ENCODE data around the gene SCLY.
"Not testable (repeated sequence)": the region's sequence is repeated elsewhere in the genome, so short reads cannot be mapped to it uniquely, and the experiment has no call there.

SCLY gene

DNA sequence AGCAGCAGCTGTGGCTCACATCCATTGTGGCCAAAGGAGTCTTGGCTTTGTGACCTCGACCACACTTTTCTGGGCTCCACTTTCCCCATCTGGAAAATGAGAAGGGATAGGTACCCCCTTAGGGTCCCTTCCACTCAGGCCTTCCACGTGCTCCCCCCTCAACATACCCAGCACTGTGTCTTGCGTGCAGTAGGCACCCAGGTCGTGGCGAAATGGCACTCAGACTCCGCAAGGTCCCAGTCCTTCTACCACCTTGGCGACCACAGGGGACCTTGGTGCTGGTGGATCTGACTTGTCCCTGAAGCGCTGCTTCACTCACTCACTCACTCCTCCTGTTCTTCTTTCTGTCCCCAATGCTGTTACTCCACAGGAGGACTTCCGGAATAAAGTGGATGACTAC, 19.9 kb upstream of the SCLY start:
- no peak for DNase-seq (ENCODE audit: low read depth in 3 of 3, low spot score in 1 of 3)

DNA sequence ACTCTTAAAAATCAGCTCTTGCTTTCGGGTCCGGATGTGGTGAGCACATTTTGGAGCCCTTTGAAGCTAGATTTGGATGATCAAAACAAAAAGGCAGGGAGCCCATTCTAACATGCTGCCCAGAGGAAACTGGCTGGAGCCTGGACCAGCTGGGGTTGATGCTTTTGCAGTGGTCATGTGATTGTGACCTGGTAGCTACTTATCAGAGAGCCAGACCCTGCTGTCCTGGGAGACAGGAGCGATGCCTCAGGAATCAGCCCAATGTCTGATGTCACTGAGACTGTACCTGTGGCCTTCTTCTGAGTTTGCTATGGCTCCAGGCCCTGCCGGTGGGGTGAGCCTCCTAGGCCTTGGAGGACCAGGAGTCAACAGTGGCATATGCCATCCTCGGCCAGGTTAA, 18.7 kb upstream of the SCLY start:
- no peak for DNase-seq (ENCODE audit: low read depth in 3 of 3, low spot score in 1 of 3)

DNA sequence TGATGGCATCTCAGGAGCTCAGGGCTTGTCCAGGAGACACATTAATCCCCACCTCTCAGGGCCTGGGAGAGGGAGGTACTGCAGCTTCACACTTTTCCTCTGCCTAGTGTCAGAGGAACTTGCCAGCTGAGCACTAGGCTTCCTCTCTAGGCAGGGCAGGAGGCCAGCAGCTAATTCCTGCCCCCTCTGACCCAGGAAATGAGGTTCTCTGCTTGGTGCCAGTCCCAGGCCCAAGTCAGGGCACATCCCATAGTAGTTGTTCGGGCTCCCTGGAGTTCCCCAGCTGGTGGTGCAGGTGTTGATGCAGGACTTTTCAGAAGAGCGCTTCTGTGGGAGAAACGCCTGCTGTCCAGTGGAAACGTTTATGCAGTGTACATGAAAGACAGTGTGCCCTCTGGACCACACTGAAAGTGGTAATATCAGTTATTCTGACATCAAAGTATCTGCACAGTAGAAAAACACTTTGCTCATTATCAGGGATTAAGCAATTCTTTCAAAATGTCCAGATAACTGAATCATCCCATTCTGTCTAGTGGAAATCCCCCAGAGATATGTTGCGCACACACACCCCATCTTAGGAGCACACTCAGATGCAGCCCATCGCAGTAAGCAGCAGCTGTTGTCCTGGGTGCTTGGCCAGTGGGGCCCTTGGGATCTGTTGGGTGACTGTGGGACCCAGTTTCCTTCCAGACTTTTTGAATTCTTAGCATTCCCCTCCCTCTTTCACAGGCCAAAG, 17.8 kb upstream of the SCLY start:
- DNase-seq (ENCODE audit: low read depth in 3 of 3, low spot score in 1 of 3) = no peak

- no peak for DNase-seq (ENCODE audit: low read depth in 3 of 3, low spot score in 1 of 3)
Observed at GRCh38 chr2:238043851-238044250, 16.9 kb upstream of the SCLY start.

DNA sequence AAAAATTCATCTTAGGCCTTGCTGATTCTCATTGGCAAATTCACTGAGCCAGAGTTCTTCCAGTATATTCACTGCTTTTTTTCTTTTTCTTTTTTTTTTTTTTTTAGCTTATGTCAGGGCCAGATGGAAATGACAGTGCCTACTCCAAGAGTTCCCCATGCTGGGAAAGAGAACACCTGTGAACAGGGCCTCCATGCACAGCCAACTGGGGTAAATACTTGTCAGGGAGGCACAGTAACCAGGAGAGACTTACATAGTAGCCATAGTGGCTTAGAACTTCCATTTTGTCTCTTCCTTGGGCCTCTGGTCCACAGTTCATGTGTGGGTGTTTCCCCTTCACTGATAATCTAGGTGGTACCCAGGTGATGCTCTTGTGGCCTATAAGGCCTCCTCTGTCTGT, 15.2 kb upstream of the SCLY start:
- no peak for DNase-seq (ENCODE audit: low read depth in 3 of 3, low spot score in 1 of 3)

GRCh38 chr2:238046725-238047270, 14.0 kb upstream of the SCLY start:
- no peak for DNase-seq (ENCODE audit: low read depth in 3 of 3, low spot score in 1 of 3)

DNA sequence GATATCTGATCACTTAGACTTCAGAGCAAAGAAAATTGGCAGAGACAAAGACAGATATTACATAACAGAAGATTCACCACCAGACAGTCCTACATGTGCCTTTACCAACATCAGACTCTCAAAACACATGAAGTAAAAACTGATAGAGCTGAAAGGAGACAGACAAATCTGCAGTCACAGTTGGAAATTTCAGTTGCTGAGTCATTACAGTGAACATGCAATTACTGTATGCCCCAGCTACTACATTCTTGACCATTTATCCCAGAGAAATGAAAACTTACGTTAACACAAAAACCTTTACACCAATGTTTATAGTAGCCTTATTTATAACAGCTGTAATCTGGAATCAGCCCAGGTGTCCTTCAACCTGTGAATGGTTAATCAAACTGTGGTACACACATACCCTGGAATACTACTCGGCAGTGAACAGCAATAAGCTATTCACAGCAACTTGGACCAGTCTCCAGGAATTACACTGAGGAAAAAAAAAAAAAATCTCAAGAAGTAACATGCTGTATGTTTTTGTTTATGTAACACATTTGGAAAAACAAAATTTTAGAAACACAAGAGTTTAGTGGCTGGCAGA, 7.5 kb upstream of the SCLY start:
- DNase-seq (ENCODE audit: low read depth in 3 of 3, low spot score in 1 of 3) = no peak

- no peak for DNase-seq (ENCODE audit: low read depth in 3 of 3, low spot score in 1 of 3)
Observed at GRCh38 chr2:238055841-238056240, 5.0 kb upstream of the SCLY start.

- DNase-seq (ENCODE audit: low read depth in 3 of 3, low spot score in 1 of 3) = not testable (repeated sequence)
Observed at GRCh38 chr2:238057696-238058575, 2.9 kb upstream of the SCLY start.

DNA sequence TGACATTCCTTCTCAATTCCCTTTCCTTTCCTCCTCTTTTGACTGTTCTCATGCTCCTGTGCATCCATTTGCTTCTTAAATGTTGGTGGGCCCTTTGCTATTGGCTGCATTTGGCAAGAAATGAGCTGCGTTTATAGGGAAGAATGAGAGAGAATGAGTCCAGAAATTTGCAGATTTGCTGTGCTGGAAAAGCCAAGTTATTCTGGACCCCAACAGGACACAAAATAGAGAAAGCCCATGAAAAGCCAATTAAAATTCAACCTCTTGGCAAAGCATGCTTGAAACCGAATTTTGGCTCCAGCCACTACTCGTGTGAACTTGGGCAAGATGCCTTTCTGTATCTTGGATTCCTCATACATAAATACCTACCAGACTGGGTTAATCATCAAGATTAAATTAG, 1.3 kb upstream of the SCLY start:
- DNase-seq (ENCODE audit: low read depth in 3 of 3, low spot score in 1 of 3) = no peak

- no peak for DNase-seq (ENCODE audit: low read depth in 3 of 3, low spot score in 1 of 3)
Observed at GRCh38 chr2:238060096-238060541, 682 bp upstream of the SCLY start.

- DNase-seq (ENCODE audit: low read depth in 3 of 3, low spot score in 1 of 3) = no peak
Observed at GRCh38 chr2:238061315-238062202, 758 bp downstream of the SCLY start.

GRCh38 chr2:238063414-238064189, 2.8 kb downstream of the SCLY start:
- DNase-seq (ENCODE audit: low read depth in 3 of 3, low spot score in 1 of 3) = no peak

DNA sequence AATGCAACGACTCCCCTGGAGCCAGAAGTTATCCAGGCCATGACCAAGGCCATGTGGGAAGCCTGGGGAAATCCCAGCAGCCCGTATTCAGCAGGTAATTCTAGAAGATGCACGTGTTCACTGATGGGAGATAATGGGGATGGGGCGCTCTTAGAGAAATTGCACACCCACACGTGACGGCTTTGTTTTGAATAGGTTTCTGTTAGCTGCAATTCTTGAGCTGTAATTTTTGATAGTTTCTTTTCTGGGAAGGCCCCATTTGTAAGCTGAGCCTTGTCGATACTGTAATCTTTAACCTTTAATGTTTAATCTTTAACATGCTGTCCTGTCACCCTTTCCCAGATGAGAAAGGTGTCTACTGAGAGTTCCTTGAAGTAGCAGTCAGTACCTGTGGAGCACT, 3.6 kb downstream of the SCLY start:
- DNase-seq (ENCODE audit: low read depth in 3 of 3, low spot score in 1 of 3) = no peak

- DNase-seq (ENCODE audit: low read depth in 3 of 3, low spot score in 1 of 3) = no peak
Observed at GRCh38 chr2:238065071-238065846, 4.5 kb downstream of the SCLY start.

GRCh38 chr2:238066218-238066617, 5.4 kb downstream of the SCLY start:
- no peak for DNase-seq (ENCODE audit: low read depth in 3 of 3, low spot score in 1 of 3)

GRCh38 chr2:238066718-238067117, 5.9 kb downstream of the SCLY start:
- not testable (repeated sequence) for DNase-seq (ENCODE audit: low read depth in 3 of 3, low spot score in 1 of 3)

DNA sequence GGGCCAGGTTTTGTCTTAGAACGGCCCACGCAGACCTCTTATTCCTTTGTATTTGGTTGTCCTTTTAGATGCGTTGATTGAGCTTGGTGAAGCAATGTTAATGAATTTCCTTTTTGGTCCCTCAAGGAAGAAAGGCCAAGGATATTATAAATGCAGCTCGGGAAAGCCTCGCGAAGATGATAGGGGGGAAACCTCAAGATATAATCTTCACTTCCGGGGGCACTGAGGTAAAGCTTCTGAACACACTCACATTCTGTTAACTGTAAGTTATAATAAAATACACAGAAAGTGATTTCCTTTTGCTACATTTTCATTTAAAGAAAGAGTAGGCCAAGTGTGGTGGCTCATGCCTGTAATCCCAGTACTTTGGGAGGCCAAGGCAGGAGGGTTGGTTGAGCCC, 7.1 kb downstream of the SCLY start:
- no peak for DNase-seq (ENCODE audit: low read depth in 3 of 3, low spot score in 1 of 3)

- no peak for DNase-seq (ENCODE audit: low read depth in 3 of 3, low spot score in 1 of 3)
Observed at GRCh38 chr2:238069021-238069709, 8.4 kb downstream of the SCLY start.

Data from stimulated activated CD4-positive, alpha-beta T cell treated with anti-CD3 and anti-CD28 coated beads, TNF-alpha, amount 100 ng/mL, for 1 hour (primary cell).